OCI-LY1 (cell line): Measurements from ENCODE around the gene YAP1.

ENCODE experiments used
- CTCF ChIP-seq: fragments of 200-600 bp; sonication (generic), shearing (Covaris generic); IDR thresholded peaks from 2 replicates; pipeline ENCODE4 v1.5.1; 2017; ENCODE audit warnings: mild to moderate bottlenecking, antibody characterized with exemption, low read length, moderate library complexity, mixed read lengths
- EZH2 ChIP-seq: fragments of 200-600 bp; sonication (generic), shearing (Covaris generic); IDR thresholded peaks from 2 replicates; pipeline ENCODE4 v1.8.0; 2017; ENCODE audit warnings: borderline replicate concordance, mixed run types, mild to moderate bottlenecking, antibody characterized with exemption, low read length, moderate library complexity, mixed read lengths

- TF ChIP-seq CTCF (no peak), EZH2 (no peak)
These were observed 106.3 kb downstream of the YAP1 start for GRCh38 chr11:102216433-102217075.
